ENCODE data around the gene NSD2. TPM values are rescaled to one million over a fixed set of nuclear protein-coding genes. Genes with fewer than 3 reads are reported as not detected.
"Not testable (repeated sequence)": the region's sequence is repeated elsewhere in the genome, so short reads cannot be mapped to it uniquely, and the experiment has no call there.

Gene NSD2
- total RNA-seq, 2 donors from 2014 or later = 23.8 to 36.3 TPM

GRCh38 chr4:1991087-1991486 is 119.9 kb downstream of the NSD2 start:
- H3K27ac ChIP-seq = no peak overlapping the region
- peaks cover 52% of the 10 kb centered on the region for H3K36me3 ChIP-seq

DNA sequence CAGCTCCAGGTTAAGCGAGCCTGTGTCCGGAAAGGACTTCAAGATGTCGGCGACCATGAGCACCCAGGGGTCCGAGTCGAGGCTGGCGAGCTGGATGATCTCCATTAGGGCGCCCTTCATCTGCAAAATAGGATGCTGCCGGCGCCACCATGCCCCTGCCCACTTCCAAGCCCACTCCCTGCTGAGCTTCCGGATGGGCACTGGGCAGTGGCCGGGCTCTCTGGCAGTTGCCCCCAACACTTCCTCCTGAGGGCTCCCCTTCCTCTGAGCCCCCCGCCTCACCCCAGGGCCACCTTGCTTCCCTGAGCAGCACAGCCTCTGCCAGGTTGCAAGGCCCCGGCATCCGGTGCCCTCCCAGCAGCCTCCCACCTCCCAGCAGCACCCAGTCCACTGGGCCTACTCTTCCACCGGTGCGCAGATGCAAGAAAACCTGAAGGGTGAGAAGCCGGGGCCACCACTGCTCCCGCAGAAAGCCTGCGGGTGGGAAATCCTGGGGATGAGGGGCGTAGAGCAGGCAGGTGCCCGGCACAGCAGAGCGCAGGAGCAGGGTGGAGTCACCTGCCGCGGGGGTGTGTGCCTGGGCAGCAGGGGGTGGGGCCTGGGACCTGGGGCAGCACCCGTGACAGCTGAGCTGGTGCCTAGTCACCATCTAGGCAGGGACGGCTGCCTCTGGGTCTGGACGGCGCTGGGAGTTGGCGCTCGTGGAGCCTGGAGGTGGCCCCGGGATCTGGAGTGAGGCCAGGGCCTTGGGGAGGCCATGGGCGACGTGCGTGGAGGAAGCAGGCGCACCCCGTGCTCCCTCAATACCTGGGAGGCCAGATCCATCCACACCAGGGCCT is 120.6 kb downstream of the NSD2 start:
- Histone ChIP-seq H3K27me3 (no peaks in the 10 kb centered on the region), H3K27ac (no peak overlapping the region), H3K4me1 (peaks cover 0 to 6% of the 10 kb centered on the region in 2 donors), H3K4me3 (no peak overlapping the region), H3K9me3 (peaks cover 0 to 1% of the 10 kb centered on the region in 2 donors), H3K36me3 (peaks cover 45% of the 10 kb centered on the region)
- DNase-seq (ENCODE audit: low spot score) = no peak
- no peak for TF ChIP-seq CTCF (IDR thresholded peaks at IDR 0.05)

More at GRCh38 chr4:1991087-1991486, 119.9 kb downstream of the NSD2 start:
- Histone ChIP-seq H3K4me1 (peaks cover 0 to 6% of the 10 kb centered on the region in 2 donors), H3K27me3 (no peaks in the 10 kb centered on the region), H3K9me3 (no peaks in the 10 kb centered on the region), H3K4me3 (no peak overlapping the region)
- no peak for TF ChIP-seq CTCF (IDR thresholded peaks at IDR 0.05)
- DNase-seq (ENCODE audit: low spot score) = no peak

GRCh38 chr4:1992468-1993168 is 121.4 kb downstream of the NSD2 start:
- Histone ChIP-seq H3K27me3 (no peaks in the 10 kb centered on the region), H3K9me3 (peaks cover 0 to 9% of the 10 kb centered on the region in 2 donors), H3K36me3 (peaks cover 37% of the 10 kb centered on the region), H3K4me1 (peaks cover 0 to 6% of the 10 kb centered on the region in 2 donors), H3K4me3 (no peak overlapping the region), H3K27ac (no peak overlapping the region)
- no peak for DNase-seq (ENCODE audit: low spot score)
- TF ChIP-seq CTCF (IDR thresholded peaks at IDR 0.05) = no peak

DNA sequence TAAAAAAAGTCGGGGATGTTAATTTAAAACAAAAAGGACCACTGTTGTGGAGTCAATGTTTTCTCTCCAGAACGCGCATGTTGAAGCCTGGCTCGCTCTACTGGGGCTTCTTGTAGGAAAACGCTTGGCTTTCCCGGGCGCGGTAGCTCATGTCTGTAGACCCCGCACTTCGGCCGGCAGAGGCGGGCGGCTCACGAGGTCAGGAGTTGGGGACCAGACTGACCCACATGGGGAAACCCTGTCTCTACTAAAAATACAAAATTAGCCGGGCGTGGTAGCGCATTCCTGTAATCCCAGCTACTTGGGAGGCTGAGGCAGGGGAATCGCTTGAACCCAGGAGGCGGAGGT is 122.0 kb downstream of the NSD2 start:
- peaks cover 0 to 6% of the 10 kb centered on the region in 2 donors for H3K4me1 ChIP-seq

DNA sequence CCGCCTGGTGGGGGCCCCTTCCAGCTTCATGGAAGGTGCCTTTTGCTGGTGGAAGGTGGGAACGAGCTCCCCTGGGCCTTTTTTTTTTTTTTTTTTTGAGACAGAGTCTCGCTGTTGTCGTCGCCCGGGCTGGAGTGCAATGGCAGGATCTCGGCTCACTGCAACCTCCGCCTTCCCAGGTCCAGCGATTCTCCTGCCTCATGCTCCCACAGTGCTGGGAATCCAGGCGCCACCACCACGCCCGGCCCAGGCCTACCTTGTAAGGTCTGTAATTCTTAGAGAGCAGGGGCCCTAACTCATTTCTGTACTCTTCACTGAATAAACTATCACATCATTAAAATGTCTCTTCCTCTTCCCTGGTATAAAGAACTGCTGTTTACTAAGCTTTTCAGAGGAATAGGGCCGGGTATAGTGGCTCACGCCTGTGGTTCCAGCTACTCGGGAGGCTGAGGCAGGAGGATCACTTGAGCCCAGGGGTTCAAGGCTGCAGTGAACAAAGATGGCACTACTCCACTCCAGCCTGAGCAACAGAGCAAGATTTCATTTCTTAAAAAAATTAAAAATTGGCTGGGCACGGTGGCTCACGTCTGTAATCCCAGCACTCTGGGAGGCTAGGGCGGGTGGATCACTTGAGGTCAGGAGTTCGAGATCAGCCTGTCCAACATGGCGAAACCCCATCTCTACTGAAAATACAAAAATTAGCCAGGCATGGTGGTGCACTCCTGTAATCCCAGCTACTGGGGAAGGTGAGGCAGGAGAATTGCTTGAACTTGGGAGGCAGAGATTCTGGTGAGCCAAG is 122.7 kb downstream of the NSD2 start:
- not testable (repeated sequence) for H3K27me3 ChIP-seq; H3K27ac ChIP-seq; H3K4me1 ChIP-seq; DNase-seq (ENCODE audit: low spot score); H3K4me3 ChIP-seq
- Histone ChIP-seq H3K9me3 (peaks cover 0 to 12% of the 10 kb centered on the region in 2 donors), H3K36me3 (peaks cover 24% of the 10 kb centered on the region)

More for the DNA sequence above, 122.0 kb downstream of the NSD2 start:
- Histone ChIP-seq H3K27me3 (no peaks in the 10 kb centered on the region), H3K4me3 (no peak overlapping the region), H3K27ac (no peak overlapping the region), H3K36me3 (peaks cover 31% of the 10 kb centered on the region), H3K9me3 (peaks cover 0 to 12% of the 10 kb centered on the region in 2 donors)
- no peak for TF ChIP-seq CTCF (IDR thresholded peaks at IDR 0.05)
- DNase-seq (ENCODE audit: low spot score) = no peak

Data from right atrium auricular region (tissue), 2 donors.